ENCODE results near the gene PPIP5K1. TPM values are rescaled to one million over a fixed set of nuclear protein-coding genes. Genes with fewer than 3 reads are reported as not detected.
"Not testable (repeated sequence)": the region's sequence is repeated elsewhere in the genome, so short reads cannot be mapped to it uniquely, and the experiment has no call there.

Gene PPIP5K1
- total RNA-seq, 1 donor from 2014 or later, result 71.0 TPM

GRCh38 chr15:43538091-43538490 is 51.9 kb downstream of the PPIP5K1 start:
- ChIA-PET CTCF (no interaction called here), POLR2A (no interaction called here)
- intact Hi-C loops (cut with micrococcal nuclease), result no loop called here
- Mint-ChIP-seq H3K27me3 (no peaks in the 10 kb centered on the region), H3K27ac (no peak overlapping the region), H3K36me3 (ENCODE audit: low read depth) (peaks cover 16% of the 10 kb centered on the region), H3K4me1 (no peaks in the 10 kb centered on the region), H3K9me3 (no peaks in the 10 kb centered on the region), H3K4me3 (no peak overlapping the region)
- no peak for ATAC-seq (ENCODE audit: low read depth)
- no peak for DNase-seq
- TF ChIP-seq, protein P1, sequence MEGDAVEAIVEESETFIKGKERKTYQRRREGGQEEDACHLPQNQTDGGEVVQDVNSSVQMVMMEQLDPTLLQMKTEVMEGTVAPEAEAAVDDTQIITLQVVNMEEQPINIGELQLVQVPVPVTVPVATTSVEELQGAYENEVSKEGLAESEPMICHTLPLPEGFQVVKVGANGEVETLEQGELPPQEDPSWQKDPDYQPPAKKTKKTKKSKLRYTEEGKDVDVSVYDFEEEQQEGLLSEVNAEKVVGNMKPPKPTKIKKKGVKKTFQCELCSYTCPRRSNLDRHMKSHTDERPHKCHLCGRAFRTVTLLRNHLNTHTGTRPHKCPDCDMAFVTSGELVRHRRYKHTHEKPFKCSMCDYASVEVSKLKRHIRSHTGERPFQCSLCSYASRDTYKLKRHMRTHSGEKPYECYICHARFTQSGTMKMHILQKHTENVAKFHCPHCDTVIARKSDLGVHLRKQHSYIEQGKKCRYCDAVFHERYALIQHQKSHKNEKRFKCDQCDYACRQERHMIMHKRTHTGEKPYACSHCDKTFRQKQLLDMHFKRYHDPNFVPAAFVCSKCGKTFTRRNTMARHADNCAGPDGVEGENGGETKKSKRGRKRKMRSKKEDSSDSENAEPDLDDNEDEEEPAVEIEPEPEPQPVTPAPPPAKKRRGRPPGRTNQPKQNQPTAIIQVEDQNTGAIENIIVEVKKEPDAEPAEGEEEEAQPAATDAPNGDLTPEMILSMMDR (IDR thresholded peaks at IDR 0.05), result no peak

GRCh38 chr15:43534897-43535296 is 55.1 kb downstream of the PPIP5K1 start:
- POLR2A ChIA-PET, result no interaction called here
- intact Hi-C loops (cut with micrococcal nuclease), result no loop called here

GRCh38 chr15:43532826-43533225 is 57.2 kb downstream of the PPIP5K1 start:
- H3K4me1 Mint-ChIP-seq; CTCF ChIA-PET; H3K27me3 Mint-ChIP-seq; ATAC-seq (ENCODE audit: low read depth); intact Hi-C loops (cut with micrococcal nuclease); H3K4me3 Mint-ChIP-seq; DNase-seq; H3K27ac Mint-ChIP-seq; H3K9me3 Mint-ChIP-seq: not testable (repeated sequence)
- POLR2A ChIA-PET, result interaction anchor here (0.7 kb wide), 1 partner anchor 12 kb away, joined by 5 read pairs; no protein-coding TSS in a partner anchor
- H3K36me3 Mint-ChIP-seq (ENCODE audit: low read depth), result peaks cover 16% of the 10 kb centered on the region

More at GRCh38 chr15:43534897-43535296, 55.1 kb downstream of the PPIP5K1 start:
- TF ChIP-seq, protein P1 (IDR thresholded peaks at IDR 0.05), result no peak
- H3K27me3 Mint-ChIP-seq, result no peaks in the 10 kb centered on the region
- H3K36me3 Mint-ChIP-seq (ENCODE audit: low read depth), result peaks cover 16% of the 10 kb centered on the region
- DNase-seq (no peak), ATAC-seq (ENCODE audit: low read depth) (no peak)
- H3K4me3 Mint-ChIP-seq, result no peak overlapping the region
- H3K4me1 Mint-ChIP-seq, result no peaks in the 10 kb centered on the region
- CTCF ChIA-PET, result no interaction called here
- no peaks in the 10 kb centered on the region for H3K9me3 Mint-ChIP-seq
- H3K27ac Mint-ChIP-seq, result no peak overlapping the region

DNA sequence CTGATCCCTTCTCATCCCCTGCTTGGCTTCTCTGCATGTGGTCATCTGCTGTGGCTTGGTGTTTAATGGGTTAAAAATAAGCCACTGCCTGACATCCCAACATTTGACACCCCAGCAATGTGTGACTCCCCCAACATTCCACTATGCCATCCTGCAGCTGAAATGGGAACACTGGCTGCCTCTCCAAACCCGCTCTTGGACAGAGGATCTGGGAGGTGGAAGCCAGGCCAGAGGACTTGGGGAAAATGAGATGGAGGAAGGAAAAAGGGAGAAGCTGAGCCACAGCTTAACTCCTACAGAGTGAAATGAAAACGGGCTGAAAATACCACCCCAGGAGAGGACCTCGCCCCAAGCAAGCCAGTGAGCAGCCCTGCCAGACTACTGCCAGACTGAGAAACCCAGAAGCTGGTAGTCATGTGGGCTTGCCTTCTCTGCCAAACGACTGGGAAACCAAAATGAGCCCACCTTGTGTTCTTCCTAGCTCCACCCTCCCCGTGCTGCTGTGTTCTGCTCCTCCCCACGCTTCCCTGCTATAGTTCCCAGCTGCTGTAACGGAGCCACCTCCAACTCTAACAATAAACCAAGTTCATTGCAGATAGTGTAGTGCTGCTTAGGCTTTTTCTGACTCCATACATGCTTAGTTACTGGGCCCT is 58.9 kb downstream of the PPIP5K1 start:
- DNase-seq (no peak), ATAC-seq (ENCODE audit: low read depth) (no peak)
- ChIA-PET POLR2A (no interaction called here), CTCF (no interaction called here)
- TF ChIP-seq, protein P1 (IDR thresholded peaks at IDR 0.05), result no peak
- H3K36me3 Mint-ChIP-seq (ENCODE audit: low read depth), result peaks cover 14% of the 10 kb centered on the region
- H3K27me3 Mint-ChIP-seq, result no peaks in the 10 kb centered on the region
- intact Hi-C loops (cut with micrococcal nuclease), result no loop called here
- H3K4me3 Mint-ChIP-seq, result no peak overlapping the region
- H3K27ac Mint-ChIP-seq, result no peak overlapping the region
- no peaks in the 10 kb centered on the region for H3K9me3 Mint-ChIP-seq
- H3K4me1 Mint-ChIP-seq, result no peaks in the 10 kb centered on the region

GRCh38 chr15:43529587-43530345 is 60.2 kb downstream of the PPIP5K1 start:
- H3K4me3 Mint-ChIP-seq, result no peak overlapping the region
- ChIA-PET CTCF (no interaction called here), POLR2A (no interaction called here)
- no peaks in the 10 kb centered on the region for H3K27me3 Mint-ChIP-seq
- ATAC-seq (ENCODE audit: low read depth) (no peak), DNase-seq (no peak)
- intact Hi-C loops (cut with micrococcal nuclease), result no loop called here
- no peaks in the 10 kb centered on the region for H3K9me3 Mint-ChIP-seq
- H3K36me3 Mint-ChIP-seq (ENCODE audit: low read depth), result peaks cover 9% of the 10 kb centered on the region
- no peak overlapping the region for H3K27ac Mint-ChIP-seq
- TF ChIP-seq, protein P1 (IDR thresholded peaks at IDR 0.05), result no peak
- no peaks in the 10 kb centered on the region for H3K4me1 Mint-ChIP-seq
